HEK293 (cell line): ENCODE measurements around the gene ARHGEF40.

ENCODE experiments used
- CTCF ChIA-PET: fragments of 350-600 bp; formaldehyde crosslinking; extraction: SDS; loops from one replicate; lab custom pipeline; 2021; ENCODE audit warnings: antibody characterized with exemption; lab: Yijun Ruan, JAX
- POLR2A ChIA-PET: fragments of 300-600 bp; formaldehyde crosslinking; extraction: SDS; loops from one replicate; lab custom pipeline; 2020; ENCODE audit warnings: antibody characterized with exemption, inconsistent platforms; lab: Yijun Ruan, JAX
- H3K27ac ChIP-seq: fragments of 200-500 bp; sonication (Bioruptor generic); 2 replicates; pipeline ENCODE4 v1.5.1; 2014; ENCODE audit warnings: low read depth, low read length, control low read depth, inconsistent platforms; ENCODE audit errors: extremely low read depth
- H3K36me3 ChIP-seq, 2 experiments: fragments of 200-500 bp in 1 of 2; sonication (Bioruptor generic) in 1 of 2; 1 replicate in 1 of 2; 2 replicates in 1 of 2; pipeline ENCODE4 v1.5.1; 2014 to 2017; ENCODE audit warnings: inconsistent platforms in 2 of 2, low read length in 2 of 2; ENCODE audit not compliant: control insufficient read depth in 2 of 2, insufficient read depth in 1 of 2
- H3K4me1 ChIP-seq: fragments of 200-500 bp; sonication (Bioruptor generic); 2 replicates; pipeline ENCODE4 v1.5.1; 2014; ENCODE audit warnings: mild to moderate bottlenecking, low read length, inconsistent platforms; ENCODE audit not compliant: control insufficient read depth, insufficient read depth
- H3K4me3 ChIP-seq: 2 replicates; pipeline ENCODE4 v1.5.1; 2011; ENCODE audit warnings: low read depth, mild to moderate bottlenecking, control low read depth, low read length, moderate library complexity
- H3K9me3 ChIP-seq: fragments of 200-500 bp; sonication (Bioruptor generic); 2 replicates; pipeline ENCODE4 v1.5.1; 2014; ENCODE audit warnings: low read depth, low read length, inconsistent platforms; ENCODE audit not compliant: control insufficient read depth, insufficient read depth
- KLF16 ChIP-seq: fragments of 450-650 bp; formaldehyde crosslinking; IDR thresholded peaks from 2 replicates; pipeline ENCODE4 v1.5.1; 2017; ENCODE audit warnings: missing biosample characterization, missing genetic modification characterization
- KLF9 ChIP-seq: fragments of 450-650 bp; formaldehyde crosslinking; IDR thresholded peaks from 2 replicates; pipeline ENCODE4 v1.5.1; 2016; ENCODE audit warnings: missing biosample characterization, missing genetic modification characterization, low read depth
- ZBTB10 ChIP-seq: fragments of 450-650 bp; formaldehyde crosslinking; IDR thresholded peaks from 2 replicates; pipeline ENCODE4 v1.5.1; 2016; ENCODE audit warnings: missing biosample characterization, missing genetic modification characterization
- ZBTB26 ChIP-seq: fragments of 450-650 bp; formaldehyde crosslinking; optimal IDR thresholded peaks from 2 replicates; pipeline ENCODE3; 2016; ENCODE audit warnings: missing biosample characterization, mild to moderate bottlenecking, missing genetic modification characterization
- ZBTB7A ChIP-seq: fragments of 450-650 bp; formaldehyde crosslinking; IDR thresholded peaks from 2 replicates; pipeline ENCODE4 v1.5.1; 2016; ENCODE audit warnings: low read depth, missing biosample characterization, missing genetic modification characterization
- ZIC2 ChIP-seq: fragments of 450-650 bp; formaldehyde crosslinking; IDR thresholded peaks from 2 replicates; pipeline ENCODE4 v1.5.1; 2016; ENCODE audit warnings: missing biosample characterization, missing genetic modification characterization
- ZNF274 ChIP-seq, 2 experiments: fragments of 200-500 bp in 1 of 2; fragments of 450-650 bp in 1 of 2; sonication (Bioruptor generic) in 1 of 2; formaldehyde crosslinking in 1 of 2; IDR thresholded peaks; 2 replicates each; pipeline versions ENCODE4 v1.5.1 to v1.6.1; 2014 to 2016; ENCODE audit warnings: borderline replicate concordance in 1 of 2, inconsistent platforms in 1 of 2, low read length in 1 of 2, missing biosample characterization in 1 of 2, missing genetic modification characterization in 1 of 2
- ZNF416 ChIP-seq: fragments of 450-650 bp; formaldehyde crosslinking; IDR thresholded peaks from 2 replicates; pipeline ENCODE4 v1.5.1; 2016; ENCODE audit warnings: missing biosample characterization, missing genetic modification characterization
- ZNF518A ChIP-seq: fragments of 450-650 bp; formaldehyde crosslinking; conservative IDR thresholded peaks from 2 replicates; pipeline ENCODE4 v1.5.1; 2016; ENCODE audit warnings: low read depth, missing biosample characterization, missing genetic modification characterization
- ZNF596 ChIP-seq: fragments of 450-650 bp; IDR thresholded peaks from 2 replicates; pipeline ENCODE4 v1.5.0; 2018; ENCODE audit warnings: missing biosample characterization, mild to moderate bottlenecking, missing genetic modification characterization, moderate library complexity
- ZNF623 ChIP-seq: fragments of 450-650 bp; formaldehyde crosslinking; IDR thresholded peaks from 2 replicates; pipeline ENCODE4 v1.5.1; 2016; ENCODE audit warnings: missing biosample characterization, missing genetic modification characterization
- ZNF658 ChIP-seq: fragments of 450-650 bp; formaldehyde crosslinking; IDR thresholded peaks from 2 replicates; pipeline ENCODE4; 2016; ENCODE audit warnings: missing biosample characterization, missing genetic modification characterization
- ZNF664 ChIP-seq: fragments of 450-650 bp; formaldehyde crosslinking; IDR thresholded peaks from 2 replicates; pipeline ENCODE4 v1.5.1; 2016; ENCODE audit warnings: missing biosample characterization, missing genetic modification characterization
- ZNF792 ChIP-seq: fragments of 450-650 bp; formaldehyde crosslinking; IDR thresholded peaks from 2 replicates; pipeline ENCODE4 v1.5.1; 2016; ENCODE audit warnings: missing biosample characterization, missing genetic modification characterization
- TF ChIP-seq, protein P1 (sequence below): fragments of 450-650 bp; formaldehyde crosslinking; IDR thresholded peaks from 2 replicates; pipeline ENCODE4 v1.5.1; 2016; ENCODE audit warnings: missing biosample characterization, missing genetic modification characterization
- TF ChIP-seq, protein P2 (sequence below): fragments of 450-650 bp; formaldehyde crosslinking; IDR thresholded peaks from 2 replicates; pipeline ENCODE4 v1.5.1; 2016; ENCODE audit warnings: missing biosample characterization, missing genetic modification characterization
- TF ChIP-seq, protein P3 (sequence below): fragments of 450-650 bp; formaldehyde crosslinking; IDR thresholded peaks from 2 replicates; pipeline ENCODE4 v1.5.1; 2016; ENCODE audit warnings: missing biosample characterization, missing genetic modification characterization
- TF ChIP-seq, protein P4 (sequence below): fragments of 450-650 bp; formaldehyde crosslinking; IDR thresholded peaks from 2 replicates; pipeline ENCODE4 v1.5.1; 2016; ENCODE audit warnings: missing biosample characterization, missing genetic modification characterization, low read depth

ARHGEF40 gene

DNA sequence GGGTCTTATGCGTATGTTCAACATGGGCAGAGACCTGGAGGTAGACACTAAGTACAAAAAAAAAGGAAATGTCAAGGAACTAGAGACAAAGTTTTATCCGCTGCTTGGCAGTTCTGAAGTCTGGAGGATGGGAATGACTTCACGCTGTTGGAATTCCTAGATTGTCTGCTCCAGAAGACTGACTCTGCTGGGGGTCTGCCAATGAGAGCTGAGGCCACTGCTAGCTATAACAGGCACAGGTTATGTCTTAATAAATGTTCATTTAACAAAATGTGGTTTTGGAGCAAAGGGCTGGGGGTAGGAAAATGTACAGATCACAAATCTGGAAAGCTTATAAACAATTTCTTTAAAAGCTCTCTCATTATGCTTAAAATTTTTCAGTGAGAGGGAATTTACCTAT is 6.6 kb upstream of the ARHGEF40 start:
- H3K36me3 ChIP-seq: no peaks in the 10 kb centered on the region
- H3K9me3 ChIP-seq: no peaks in the 10 kb centered on the region
- CTCF ChIA-PET: interaction anchor here (0.7 to 4.3 kb wide), 7 partner anchors 23 to 49 kb away, joined by 3 to 25 read pairs (median 3); no protein-coding TSS in a partner anchor
- POLR2A ChIA-PET: interaction anchor here (0.8 to 0.9 kb wide), 2 partner anchors 8 to 34 kb away, joined by 3 to 4 read pairs; no protein-coding TSS in a partner anchor
- no peaks in the 10 kb centered on the region; the same call in 1 of the 2 replicates for H3K4me1 ChIP-seq
- no peak overlapping the region for H3K4me3 ChIP-seq
- no peak overlapping the region for H3K27ac ChIP-seq
- TF ChIP-seq ZNF623 (peak; percentile 48), ZBTB26 (tag by site-specific recombination) (no peak), ZNF416 (tag by site-specific recombination) (no peak), ZNF658 (no peak), ZBTB7A (no peak), ZNF596 (tag by site-specific recombination) (no peak), ZNF274 (IDR thresholded peaks at IDR 0.05; ENCODE audit: low read length) (no peak), ZNF274 (tag by site-specific recombination; IDR thresholded peaks at IDR 0.05; ENCODE audit: borderline replicate concordance) (no peak), KLF9 (tag by site-specific recombination) (no peak), ZIC2 (tag by site-specific recombination) (no peak), ZNF792 (no peak), ZBTB10 (tag by site-specific recombination) (no peak), ZNF664 (tag by site-specific recombination) (peak; percentile 61; the same call in 1 of the 2 replicates), KLF16 (tag by site-specific recombination) (no peak), ZNF518A (tag by site-specific recombination) (no peak)
- TF ChIP-seq, protein P1, sequence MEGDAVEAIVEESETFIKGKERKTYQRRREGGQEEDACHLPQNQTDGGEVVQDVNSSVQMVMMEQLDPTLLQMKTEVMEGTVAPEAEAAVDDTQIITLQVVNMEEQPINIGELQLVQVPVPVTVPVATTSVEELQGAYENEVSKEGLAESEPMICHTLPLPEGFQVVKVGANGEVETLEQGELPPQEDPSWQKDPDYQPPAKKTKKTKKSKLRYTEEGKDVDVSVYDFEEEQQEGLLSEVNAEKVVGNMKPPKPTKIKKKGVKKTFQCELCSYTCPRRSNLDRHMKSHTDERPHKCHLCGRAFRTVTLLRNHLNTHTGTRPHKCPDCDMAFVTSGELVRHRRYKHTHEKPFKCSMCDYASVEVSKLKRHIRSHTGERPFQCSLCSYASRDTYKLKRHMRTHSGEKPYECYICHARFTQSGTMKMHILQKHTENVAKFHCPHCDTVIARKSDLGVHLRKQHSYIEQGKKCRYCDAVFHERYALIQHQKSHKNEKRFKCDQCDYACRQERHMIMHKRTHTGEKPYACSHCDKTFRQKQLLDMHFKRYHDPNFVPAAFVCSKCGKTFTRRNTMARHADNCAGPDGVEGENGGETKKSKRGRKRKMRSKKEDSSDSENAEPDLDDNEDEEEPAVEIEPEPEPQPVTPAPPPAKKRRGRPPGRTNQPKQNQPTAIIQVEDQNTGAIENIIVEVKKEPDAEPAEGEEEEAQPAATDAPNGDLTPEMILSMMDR (tag by site-specific recombination): no peak
- TF ChIP-seq, protein P2, sequence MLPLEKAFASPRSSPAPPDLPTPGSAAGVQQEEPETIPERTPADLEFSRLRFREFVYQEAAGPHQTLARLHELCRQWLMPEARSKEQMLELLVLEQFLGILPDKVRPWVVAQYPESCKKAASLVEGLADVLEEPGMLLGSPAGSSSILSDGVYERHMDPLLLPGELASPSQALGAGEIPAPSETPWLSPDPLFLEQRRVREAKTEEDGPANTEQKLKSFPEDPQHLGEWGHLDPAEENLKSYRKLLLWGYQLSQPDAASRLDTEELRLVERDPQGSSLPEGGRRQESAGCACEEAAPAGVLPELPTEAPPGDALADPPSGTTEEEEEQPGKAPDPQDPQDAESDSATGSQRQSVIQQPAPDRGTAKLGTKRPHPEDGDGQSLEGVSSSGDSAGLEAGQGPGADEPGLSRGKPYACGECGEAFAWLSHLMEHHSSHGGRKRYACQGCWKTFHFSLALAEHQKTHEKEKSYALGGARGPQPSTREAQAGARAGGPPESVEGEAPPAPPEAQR (tag by site-specific recombination): no peak
- TF ChIP-seq, protein P3, sequence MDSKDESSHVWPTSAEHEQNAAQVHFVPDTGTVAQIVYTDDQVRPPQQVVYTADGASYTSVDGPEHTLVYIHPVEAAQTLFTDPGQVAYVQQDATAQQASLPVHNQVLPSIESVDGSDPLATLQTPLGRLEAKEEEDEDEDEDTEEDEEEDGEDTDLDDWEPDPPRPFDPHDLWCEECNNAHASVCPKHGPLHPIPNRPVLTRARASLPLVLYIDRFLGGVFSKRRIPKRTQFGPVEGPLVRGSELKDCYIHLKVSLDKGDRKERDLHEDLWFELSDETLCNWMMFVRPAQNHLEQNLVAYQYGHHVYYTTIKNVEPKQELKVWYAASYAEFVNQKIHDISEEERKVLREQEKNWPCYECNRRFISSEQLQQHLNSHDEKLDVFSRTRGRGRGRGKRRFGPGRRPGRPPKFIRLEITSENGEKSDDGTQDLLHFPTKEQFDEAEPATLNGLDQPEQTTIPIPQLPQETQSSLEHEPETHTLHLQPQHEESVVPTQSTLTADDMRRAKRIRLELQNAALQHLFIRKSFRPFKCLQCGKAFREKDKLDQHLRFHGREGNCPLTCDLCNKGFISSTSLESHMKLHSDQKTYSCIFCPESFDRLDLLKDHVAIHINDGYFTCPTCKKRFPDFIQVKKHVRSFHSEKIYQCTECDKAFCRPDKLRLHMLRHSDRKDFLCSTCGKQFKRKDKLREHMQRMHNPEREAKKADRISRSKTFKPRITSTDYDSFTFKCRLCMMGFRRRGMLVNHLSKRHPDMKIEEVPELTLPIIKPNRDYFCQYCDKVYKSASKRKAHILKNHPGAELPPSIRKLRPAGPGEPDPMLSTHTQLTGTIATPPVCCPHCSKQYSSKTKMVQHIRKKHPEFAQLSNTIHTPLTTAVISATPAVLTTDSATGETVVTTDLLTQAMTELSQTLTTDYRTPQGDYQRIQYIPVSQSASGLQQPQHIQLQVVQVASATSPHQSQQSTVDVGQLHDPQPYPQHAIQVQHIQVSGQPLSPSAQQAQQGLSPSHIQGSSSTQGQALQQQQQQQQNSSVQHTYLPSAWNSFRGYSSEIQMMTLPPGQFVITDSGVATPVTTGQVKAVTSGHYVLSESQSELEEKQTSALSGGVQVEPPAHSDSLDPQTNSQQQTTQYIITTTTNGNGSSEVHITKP (tag by site-specific recombination): no peak
- TF ChIP-seq, protein P4, sequence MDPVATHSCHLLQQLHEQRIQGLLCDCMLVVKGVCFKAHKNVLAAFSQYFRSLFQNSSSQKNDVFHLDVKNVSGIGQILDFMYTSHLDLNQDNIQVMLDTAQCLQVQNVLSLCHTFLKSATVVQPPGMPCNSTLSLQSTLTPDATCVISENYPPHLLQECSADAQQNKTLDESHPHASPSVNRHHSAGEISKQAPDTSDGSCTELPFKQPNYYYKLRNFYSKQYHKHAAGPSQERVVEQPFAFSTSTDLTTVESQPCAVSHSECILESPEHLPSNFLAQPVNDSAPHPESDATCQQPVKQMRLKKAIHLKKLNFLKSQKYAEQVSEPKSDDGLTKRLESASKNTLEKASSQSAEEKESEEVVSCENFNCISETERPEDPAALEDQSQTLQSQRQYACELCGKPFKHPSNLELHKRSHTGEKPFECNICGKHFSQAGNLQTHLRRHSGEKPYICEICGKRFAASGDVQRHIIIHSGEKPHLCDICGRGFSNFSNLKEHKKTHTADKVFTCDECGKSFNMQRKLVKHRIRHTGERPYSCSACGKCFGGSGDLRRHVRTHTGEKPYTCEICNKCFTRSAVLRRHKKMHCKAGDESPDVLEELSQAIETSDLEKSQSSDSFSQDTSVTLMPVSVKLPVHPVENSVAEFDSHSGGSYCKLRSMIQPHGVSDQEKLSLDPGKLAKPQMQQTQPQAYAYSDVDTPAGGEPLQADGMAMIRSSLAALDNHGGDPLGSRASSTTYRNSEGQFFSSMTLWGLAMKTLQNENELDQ (tag by site-specific recombination): no peak
